GM12878 (cell line): ENCODE data around the gene RAD51. TPM values are rescaled to one million over a fixed set of nuclear protein-coding genes. Genes with fewer than 3 reads are reported as not detected.

Source experiments
- ATAC-seq: fragments of 200-7000 bp; cut with Tn5 transposase; 3 replicates; pipeline ENCODE4 v1.9.1; 2020; ENCODE audit warnings: mild to moderate bottlenecking, moderate library complexity
- BruUV-seq: library from RNA; stranded (reverse); fragments of 400-500 nt; replicated peaks from 2 replicates; lab custom pipeline; 2021; lab: Mats Ljungman, UMichigan
- CTCF ChIA-PET: fragments of 300-600 bp; sonication (Branson Sonifier 250); formaldehyde crosslinking; extraction: SDS; loops from one replicate; lab custom pipeline; 2021; ENCODE audit warnings: inconsistent platforms; lab: Yijun Ruan, JAX
- POLR2A ChIA-PET: fragments of 350-600 bp; formaldehyde crosslinking; extraction: SDS; loops from one replicate; lab custom pipeline; 2021; ENCODE audit warnings: inconsistent platforms; lab: Charles Lee
- RAD21 ChIA-PET: fragments of 300-600 bp; sonication (Branson Sonifier 250); formaldehyde crosslinking; loops from one replicate; lab custom pipeline; 2023; ENCODE audit warnings: antibody characterized with exemption; ENCODE audit not compliant: unreplicated experiment; lab: Charles Lee
- SMC1A ChIA-PET: fragments of 300-600 bp; sonication (Branson Sonifier 250); formaldehyde crosslinking; loops from one replicate; lab custom pipeline; 2023; ENCODE audit not compliant: unreplicated experiment, uncharacterized antibody; lab: Charles Lee
- DNase-seq: peaks from one replicate; pipeline ENCODE4 v3.0.0-alpha.2; 2011; ENCODE audit warnings: low read depth, low spot score
- FAIRE-seq: peaks from 3 replicates; lab custom pipeline; 2011; peaks lifted over from hg19 to GRCh38; lab: Jason Lieb, UNC
- H2AFZ ChIP-seq: 2 replicates; pipeline ENCODE4 v1.6.0; 2011; ENCODE audit warnings: low read depth, low read length, control low read depth; ENCODE audit not compliant: control insufficient read depth
- H3K27ac ChIP-seq: 2 replicates; pipeline ENCODE4 v1.5.1; 2011; ENCODE audit warnings: control low read depth; ENCODE audit not compliant: control insufficient read depth, insufficient read depth
- H3K27me3 ChIP-seq, 2 experiments: replicated peaks in 1 of 2; 2 replicates each; pipeline versions ENCODE4 v1.6.0 to v1.6.1; 2011; ENCODE audit warnings: low read length in 1 of 2; ENCODE audit not compliant: control insufficient read depth in 2 of 2, insufficient read depth in 2 of 2
- H3K36me3 ChIP-seq, 2 experiments: 2 replicates each; pipeline ENCODE4 v1.5.1; 2011; ENCODE audit warnings: low read length in 1 of 2; ENCODE audit not compliant: control insufficient read depth in 2 of 2, insufficient read depth in 2 of 2
- H3K4me1 ChIP-seq: 2 replicates; pipeline ENCODE4 v1.6.1; 2011; ENCODE audit warnings: mild to moderate bottlenecking, low read length, moderate library complexity, mixed read lengths; ENCODE audit not compliant: control insufficient read depth, insufficient read depth
- H3K4me2 ChIP-seq: 2 replicates; pipeline ENCODE4 v1.6.0; 2011; ENCODE audit warnings: control low read depth; ENCODE audit not compliant: control insufficient read depth, insufficient read depth
- H3K4me3 ChIP-seq: fragments of 200-600 bp; sonication (generic); 2 replicates; pipeline ENCODE4 v1.5.1; 2016
- H3K79me2 ChIP-seq: 2 replicates; pipeline ENCODE4 v1.6.0; 2011; ENCODE audit warnings: low read length; ENCODE audit not compliant: control insufficient read depth, insufficient read depth
- H3K9ac ChIP-seq: 2 replicates; pipeline ENCODE4 v1.8.0; 2011; ENCODE audit warnings: low read length, control low read depth, mixed read lengths; ENCODE audit not compliant: control insufficient read depth, insufficient read depth
- H3K9me3 ChIP-seq: replicated peaks from 3 replicates; pipeline ENCODE4 v1.5.1; 2011; ENCODE audit warnings: mild to moderate bottlenecking, low read length; ENCODE audit not compliant: control insufficient read depth, insufficient read depth
- H4K20me1 ChIP-seq: 2 replicates; pipeline ENCODE4 v1.6.0; 2011; ENCODE audit not compliant: control insufficient read depth, insufficient read depth
- CEBPB ChIP-seq, 2 experiments: fragments of 150-350 bp in 1 of 2; IDR thresholded peaks; 2 replicates each; pipeline ENCODE4 v1.6.1; 2012 to 2014; ENCODE audit warnings: low read depth in 2 of 2, low read length in 2 of 2, borderline replicate concordance in 1 of 2, inconsistent platforms in 1 of 2
- E2F8 ChIP-seq: fragments of 450-650 bp; IDR thresholded peaks from 2 replicates; pipeline ENCODE4 v1.6.1; 2018; ENCODE audit warnings: mild to moderate bottlenecking, low read depth, moderate library complexity; ENCODE audit not compliant: partially characterized antibody
- FOXK2 ChIP-seq: fragments of 450-650 bp; IDR thresholded peaks from 2 replicates; pipeline ENCODE4 v1.6.1; 2017; ENCODE audit warnings: mild to moderate bottlenecking, moderate library complexity
- RELB ChIP-seq: fragments of 450-650 bp; IDR thresholded peaks from 2 replicates; pipeline ENCODE4 v1.6.1; 2017; ENCODE audit warnings: low read depth, mild to moderate bottlenecking, moderate library complexity
- SMARCA5 ChIP-seq: fragments of 450-650 bp; IDR thresholded peaks from 2 replicates; pipeline ENCODE4 v1.6.1; 2017; ENCODE audit warnings: mild to moderate bottlenecking
- YY1 ChIP-seq: IDR thresholded peaks from 2 replicates; pipeline ENCODE4 v1.6.1; 2011; ENCODE audit warnings: low read depth, mild to moderate bottlenecking, low read length
- WGBS: methylation state at CpG from one replicate; pipeline ENCODE4 v1.1.6; 2016; ENCODE audit warnings: low lambda C conversion rate; ENCODE audit not compliant: insufficient replicate concordance, insufficient coverage; ENCODE audit errors: missing lambda C conversion rate; 5-methylcytosine and 5-hydroxymethylcytosine counted together
- in situ Hi-C: fragments of 300-500 bp; cut with MboI; formaldehyde crosslinking; loops from 9 replicates; pipeline ENCODE4 v1.14.3; 2018; ENCODE audit warnings: mixed read lengths
- intact Hi-C: fragments of 100-400 bp; cut with micrococcal nuclease; formaldehyde crosslinking; loops from one replicate; pipeline ENCODE4 v1.14.2; 2022; ENCODE audit not compliant: unreplicated experiment
- polyA plus RNA-seq, 11 experiments: library from polyadenylated mRNA; depleted of rRNA in 4 of 11; unstranded in 6 of 11; stranded (reverse) in 5 of 11; fragments of >200 nt; fragmentation: Nextera tagmentation in 4 of 11; fragmentation: Illumina TruSeq in 1 of 11; extraction: Ambion mirVana in 4 of 11; extraction: Trizol in 1 of 11; gene quantifications; 1 replicate in 1 of 11; 2 replicates in 10 of 11; pipeline versions ENCODE4 v1.2.1 to v1.2.3, GENCODE V29; 2011 to 2016; ENCODE audit warnings: inconsistent platforms in 2 of 11, missing spikeins in 2 of 11, low read depth in 1 of 11
- total RNA-seq, 4 experiments: library from RNA; depleted of rRNA in 3 of 4; stranded (reverse); fragments of >200 nt in 3 of 4; fragmentation: Illumina TruSeq in 1 of 4; extraction: Trizol in 1 of 4; gene quantifications; 2 replicates each; pipeline versions ENCODE4 v1.2.1 to v1.2.3, GENCODE V29; 2013 to 2021

Gene RAD51
- total and polyA plus RNA-seq, 10 of the 15 experiments (the other 5 are each of a cell fraction or from before 2014, with no cell fraction given) = 13.1 to 55.0 (median 30.6) TPM

- TF ChIP-seq YY1 (0 out of 2 replicates have a peak, but pooled peaks have one; percentile 41), RELB (no peak), SMARCA5 (0 out of 2 replicates have a peak, but pooled peaks have one; percentile 32), E2F8 (no peak), CEBPB (IDR thresholded peaks at IDR 0.05; ENCODE audit: borderline replicate concordance in 1 of 2, low read depth in 2 of 2, low read length in 2 of 2) (no peak), FOXK2 (0 out of 2 replicates have a peak, but pooled peaks have one; percentile 4)
- CTCF ChIA-PET = interaction anchor here (1.4 to 1.7 kb wide), 3 partner anchors 10 to 16 kb away, joined by 4 read pairs; partner anchors contain the start of genes C15orf62 and GCHFR
- no TSS peak for BruUV-seq
- DNase-seq (no peak), FAIRE-seq (no peak), ATAC-seq (peak; percentile 45)
- no peaks in the 10 kb centered on the region for H4K20me1 ChIP-seq
- H3K4me3 ChIP-seq = peak overlapping the region; percentile 91
- peak overlapping the region; percentile 78 for H3K27ac ChIP-seq
- in situ Hi-C loops = loop anchor here (5.0 kb wide), 1 partner anchor 57 kb away; the partner anchor contains the start of gene RAD51
- H3K4me1 ChIP-seq = peaks cover 3% of the 10 kb centered on the region
- H3K9ac ChIP-seq = peak overlapping the region; percentile 86
- no peaks in the 10 kb centered on the region for H3K27me3 ChIP-seq
- H3K9me3 ChIP-seq = no peaks in the 10 kb centered on the region
- intact Hi-C loops = loop anchor here (5.0 kb wide), 1 partner anchor 138 kb away; the partner anchor contains the start of gene VPS18
- peak overlapping the region; percentile 83 for H3K4me2 ChIP-seq
- H3K36me3 ChIP-seq = peaks cover 3 to 8% of the 10 kb centered on the region in 2 experiments; a peak in 3 of 4 replicates
- POLR2A ChIA-PET = no interaction called here
- peaks cover 21% of the 10 kb centered on the region for H3K79me2 ChIP-seq
- SMC1A ChIA-PET = no interaction called here
- peak overlapping the region; percentile 54 for H2AFZ ChIP-seq
- WGBS = 1% methylated on average over 21 of the region's 22 CpGs
- RAD21 ChIA-PET = interaction anchor here (0.7 kb wide), 2 partner anchors 118 to 1365 kb away, joined by 4 to 5 read pairs; no protein-coding TSS in a partner anchor
Measured at GRCh38 chr15:40754574-40754882, 59.6 kb downstream of the RAD51 start.
